Hepatocyte (in vitro differentiated cells): ENCODE results near the gene FBXO42.

Experiments
- CTCF ChIP-seq: fragments of 200-600 bp; sonication (generic); IDR thresholded peaks from 2 replicates; pipeline ENCODE4 v1.5.1; 2016; ENCODE audit warnings: antibody characterized with exemption, mild to moderate bottlenecking; ENCODE audit not compliant: poor library complexity
- EZH2phosphoT487 ChIP-seq: fragments of 200-600 bp; sonication (generic); IDR thresholded peaks from one replicate; pipeline ENCODE4 v1.6.1; 2018; ENCODE audit warnings: antibody characterized with exemption, mild to moderate bottlenecking, low read depth, moderate library complexity; ENCODE audit not compliant: unreplicated experiment, severe bottlenecking

- TF ChIP-seq CTCF (no peak), EZH2phosphoT487 (no peak)
These were observed 121.5 kb downstream of the FBXO42 start for GRCh38 chr1:16230744-16231143.
